ENCODE data around the gene USP32. TPM values are rescaled to one million over a fixed set of nuclear protein-coding genes. Genes with fewer than 3 reads are reported as not detected.

Gene USP32
- total RNA-seq, 2 donors from 2014 or later, result 54.1 to 74.3 TPM

DNA sequence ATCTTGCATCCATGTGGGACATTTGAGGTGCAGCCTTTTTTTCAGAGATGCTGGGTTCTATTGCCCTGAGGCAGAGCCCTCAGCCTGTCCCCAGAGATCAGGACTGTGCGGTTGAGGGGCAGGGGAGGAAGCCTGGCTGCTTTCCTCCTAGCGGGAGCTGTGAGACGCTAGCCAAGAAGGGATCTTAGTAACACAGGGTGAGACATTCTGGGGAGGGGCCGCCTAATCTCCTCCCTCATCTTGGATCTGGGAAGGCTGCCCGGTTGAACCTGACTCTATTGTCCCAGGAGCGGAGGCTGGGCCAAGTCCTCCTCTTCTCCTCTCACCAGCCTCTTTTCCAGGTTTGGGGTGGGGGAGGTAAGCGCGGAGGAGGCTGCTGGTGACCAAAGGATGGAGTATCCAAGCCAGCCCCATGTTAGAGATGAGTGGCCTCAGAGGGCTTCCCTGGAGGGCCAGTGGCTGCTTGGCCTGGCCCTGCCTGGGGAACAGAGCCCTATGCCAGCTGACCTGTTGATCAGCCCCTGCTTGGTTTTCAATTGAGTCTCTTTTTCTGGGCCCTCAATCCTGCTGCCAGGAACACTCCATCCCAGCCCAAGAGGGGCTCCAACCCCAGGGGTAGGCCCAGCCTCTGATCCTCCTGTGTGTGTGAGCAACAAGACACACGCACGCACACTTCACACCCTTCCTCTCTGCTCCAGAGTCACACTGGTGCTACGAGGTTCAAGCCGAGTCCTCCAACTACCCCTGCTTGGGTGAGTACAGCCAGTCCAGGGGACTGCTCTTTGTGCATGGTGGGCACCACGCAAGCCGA, 237.1 kb downstream of the USP32 start:
- DNase-seq, result peak; percentile 71
- no peaks in the 10 kb centered on the region for H3K36me3 ChIP-seq (ENCODE audit: control insufficient read depth, insufficient read depth, low read length)
- H3K27me3 Mint-ChIP-seq (ENCODE audit: insufficient read depth), result peaks cover 67% of the 10 kb centered on the region

GRCh38 chr17:60153606-60154390, 238.1 kb downstream of the USP32 start:
- WGBS, 2 experiments (ENCODE audit: insufficient coverage in 1 of 2, insufficient read length in 1 of 2), result 83 to 90% methylated on average over 2 to 11 of the region's 12 CpGs
- peaks cover 1% of the 10 kb centered on the region for H3K9me3 Mint-ChIP-seq
- no peaks in the 10 kb centered on the region for H3K9me3 ChIP-seq (ENCODE audit: control insufficient read depth, low read length)

More for the DNA sequence above, 237.1 kb downstream of the USP32 start:
- TF ChIP-seq CTCF (conservative IDR thresholded peaks at IDR 0.05), result no peak
- H3K27ac ChIP-seq (ENCODE audit: low read depth, low read length), result no peak overlapping the region
- H3K4me1 ChIP-seq (ENCODE audit: control insufficient read depth, insufficient read depth, low read length), result peaks cover 4% of the 10 kb centered on the region
- Mint-ChIP-seq H3K4me3 (no peak overlapping the region), H3K9me3 (peaks cover 1% of the 10 kb centered on the region), H3K27ac (no peak overlapping the region), H3K4me1 (peaks cover 20% of the 10 kb centered on the region), H3K36me3 (ENCODE audit: low read depth) (no peaks in the 10 kb centered on the region)
- H3K9me3 ChIP-seq (ENCODE audit: control insufficient read depth, low read length), result no peaks in the 10 kb centered on the region
- WGBS, 2 experiments (ENCODE audit: insufficient coverage in 1 of 2, insufficient read length in 1 of 2), result 84 to 89% methylated on average over 3 to 12 of the region's 14 CpGs
- H3K9ac ChIP-seq (ENCODE audit: extremely low read depth, low read length, poor library complexity, severe bottlenecking), result no peak overlapping the region
- H3K4me3 ChIP-seq (ENCODE audit: low read length), result no peak overlapping the region
- peaks cover 36% of the 10 kb centered on the region for H3K27me3 ChIP-seq (ENCODE audit: control insufficient read depth, insufficient read depth, low read length, poor library complexity, severe bottlenecking)

More at GRCh38 chr17:60153606-60154390, 238.1 kb downstream of the USP32 start:
- H3K27ac Mint-ChIP-seq, result no peak overlapping the region
- Histone ChIP-seq H3K36me3 (ENCODE audit: control insufficient read depth, insufficient read depth, low read length) (no peaks in the 10 kb centered on the region), H3K4me3 (ENCODE audit: low read length) (no peak overlapping the region), H3K4me1 (ENCODE audit: control insufficient read depth, insufficient read depth, low read length) (peaks cover 4% of the 10 kb centered on the region), H3K9ac (ENCODE audit: extremely low read depth, low read length, poor library complexity, severe bottlenecking) (no peak overlapping the region), H3K27me3 (ENCODE audit: control insufficient read depth, insufficient read depth, low read length, poor library complexity, severe bottlenecking) (peaks cover 46% of the 10 kb centered on the region), H3K27ac (ENCODE audit: low read depth, low read length) (no peak overlapping the region)
- H3K36me3 Mint-ChIP-seq (ENCODE audit: low read depth), result no peaks in the 10 kb centered on the region
- H3K4me3 Mint-ChIP-seq, result no peak overlapping the region
- H3K27me3 Mint-ChIP-seq (ENCODE audit: insufficient read depth), result peaks cover 73% of the 10 kb centered on the region
- TF ChIP-seq CTCF (conservative IDR thresholded peaks at IDR 0.05), result no peak
- H3K4me1 Mint-ChIP-seq, result peaks cover 18% of the 10 kb centered on the region
- peak; percentile 42 for DNase-seq

All from endodermal cell (in vitro differentiated cells).